IPS-18c (cell line): Measurements from ENCODE around the gene SLC25A29.

Source experiments
- H3K4me3 ChIP-seq: 2 replicates; pipeline ENCODE4 v1.7.0; 2013; ENCODE audit warnings: low read depth, mild to moderate bottlenecking, low read length, moderate library complexity; ENCODE audit not compliant: insufficient read depth
- H3K9me3 ChIP-seq: one replicate; pipeline ENCODE4 v1.6.1; 2013; ENCODE audit warnings: mild to moderate bottlenecking, low read length, moderate library complexity; ENCODE audit not compliant: control insufficient read depth, insufficient read depth

Gene SLC25A29

GRCh38 chr14:100333827-100334226 lies 27.6 kb upstream of the SLC25A29 start:
- H3K9me3 ChIP-seq = peaks cover 2% of the 10 kb centered on the region
- H3K4me3 ChIP-seq = no peak overlapping the region

DNA sequence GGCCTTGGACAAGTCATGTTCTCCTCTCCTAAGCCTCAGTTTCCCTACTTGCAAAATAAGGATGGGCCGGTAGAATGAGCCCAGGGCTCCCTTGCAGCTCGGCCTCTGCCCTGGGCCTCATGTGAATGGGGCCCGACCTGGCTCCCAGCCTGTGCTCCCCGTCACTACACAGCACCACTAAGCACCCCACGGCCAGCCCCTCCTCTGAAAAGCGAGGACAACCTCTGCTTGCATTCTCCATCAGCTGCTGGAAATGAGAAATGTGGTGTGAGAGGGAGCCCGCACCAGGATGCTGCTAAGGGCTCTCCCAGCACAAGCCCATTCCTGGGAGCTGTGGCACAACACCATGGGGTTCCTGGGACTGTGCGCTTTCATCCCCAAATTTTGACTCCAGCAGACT lies 27.1 kb upstream of the SLC25A29 start:
- Histone ChIP-seq H3K4me3 (no peak overlapping the region), H3K9me3 (peaks cover 2% of the 10 kb centered on the region)

DNA sequence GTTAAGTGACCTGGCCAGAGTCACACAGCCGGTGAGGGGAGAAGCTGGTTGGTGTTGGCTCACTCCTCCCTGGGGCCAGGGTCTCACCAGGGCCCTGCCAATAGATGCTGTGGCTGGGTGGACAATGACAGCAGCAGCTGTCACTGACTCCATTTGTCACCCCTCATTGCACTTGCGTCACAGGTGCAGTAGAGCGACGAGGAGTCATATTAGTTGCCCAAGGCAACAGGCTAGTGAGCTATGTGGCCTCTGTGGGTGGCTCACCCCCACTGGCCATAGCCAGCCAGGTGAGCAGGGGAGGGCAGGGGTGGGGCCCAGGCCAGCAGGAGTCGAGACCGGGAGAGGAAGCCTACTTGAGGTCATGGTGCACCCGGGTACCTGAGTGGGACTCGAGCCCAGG lies 26.6 kb upstream of the SLC25A29 start:
- H3K4me3 ChIP-seq = no peak overlapping the region
- peaks cover 2% of the 10 kb centered on the region for H3K9me3 ChIP-seq

DNA sequence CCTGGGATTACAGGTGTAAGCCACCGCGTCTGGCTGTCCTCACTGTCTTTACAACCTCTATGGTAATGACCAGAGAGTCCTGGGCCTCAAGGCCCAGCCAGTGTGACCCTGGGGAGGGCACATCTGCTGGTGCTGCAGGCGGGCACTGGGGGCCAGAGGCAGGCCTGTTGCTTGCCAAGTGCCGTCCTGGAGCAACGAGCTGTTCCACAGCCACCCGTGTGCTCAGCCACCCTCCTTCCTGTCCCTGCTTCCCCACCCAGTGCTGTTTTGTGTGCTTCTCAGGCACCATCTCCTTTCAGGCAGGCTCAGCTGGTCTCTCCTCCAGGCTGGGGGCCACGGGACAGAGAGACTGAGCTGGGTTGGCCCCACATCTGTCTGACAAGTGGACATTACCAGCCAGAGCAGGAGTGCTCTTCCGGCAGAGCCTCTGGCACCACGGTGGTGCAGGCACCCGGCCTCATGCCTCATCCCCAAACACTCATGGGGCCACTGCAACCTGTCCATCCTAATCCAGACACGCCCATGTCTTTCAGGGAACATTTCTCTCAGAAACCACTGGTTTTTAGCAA lies 25.9 kb upstream of the SLC25A29 start:
- H3K4me3 ChIP-seq = no peak overlapping the region
- H3K9me3 ChIP-seq = peaks cover 2% of the 10 kb centered on the region

DNA sequence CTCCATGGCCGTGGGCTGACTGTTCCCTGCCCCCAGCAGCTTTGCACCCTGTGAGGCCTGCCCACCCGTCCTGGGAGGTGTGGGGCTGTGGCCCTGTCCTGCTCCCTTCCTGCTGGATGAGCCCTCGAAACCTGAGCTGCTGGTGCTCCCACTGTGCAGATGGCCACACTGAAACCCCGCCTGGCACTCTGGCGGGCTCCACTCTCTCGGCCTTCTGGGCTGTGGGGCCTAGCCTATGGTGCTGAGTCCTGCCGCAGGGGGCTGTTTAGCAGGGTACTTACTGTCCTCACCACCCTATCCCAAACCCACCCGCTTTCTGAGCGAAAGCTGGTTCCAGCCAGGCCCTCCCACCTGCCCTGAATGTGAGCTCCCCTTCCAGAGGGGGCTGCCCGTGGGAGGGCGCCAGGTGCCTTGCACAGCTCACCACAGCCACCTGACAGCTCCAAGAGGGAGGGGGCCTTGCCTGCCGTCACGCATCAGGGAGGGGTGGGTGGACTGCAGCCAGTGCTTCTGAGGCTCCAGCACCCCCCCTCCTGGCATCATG lies 24.2 kb upstream of the SLC25A29 start:
- peaks cover 2% of the 10 kb centered on the region for H3K9me3 ChIP-seq
- H3K4me3 ChIP-seq = no peak overlapping the region

DNA sequence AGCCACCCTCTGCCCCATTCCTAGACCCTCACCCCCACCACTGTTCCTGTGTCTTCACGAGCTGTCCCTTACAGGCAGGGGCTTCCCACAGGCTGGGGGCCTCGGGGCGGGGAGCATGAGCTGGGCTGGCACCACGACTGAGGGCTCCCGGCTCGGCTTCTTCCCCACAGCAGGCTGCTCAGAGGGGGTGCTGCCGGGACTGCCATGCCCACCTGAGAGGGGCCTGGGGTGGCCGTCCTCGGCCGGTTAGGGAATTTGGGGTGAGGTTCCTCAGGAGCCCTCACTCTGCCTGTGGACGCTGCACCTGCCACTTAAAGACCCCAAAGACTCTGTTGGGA lies 23.7 kb upstream of the SLC25A29 start:
- H3K9me3 ChIP-seq = peaks cover 2% of the 10 kb centered on the region
- no peak overlapping the region for H3K4me3 ChIP-seq

DNA sequence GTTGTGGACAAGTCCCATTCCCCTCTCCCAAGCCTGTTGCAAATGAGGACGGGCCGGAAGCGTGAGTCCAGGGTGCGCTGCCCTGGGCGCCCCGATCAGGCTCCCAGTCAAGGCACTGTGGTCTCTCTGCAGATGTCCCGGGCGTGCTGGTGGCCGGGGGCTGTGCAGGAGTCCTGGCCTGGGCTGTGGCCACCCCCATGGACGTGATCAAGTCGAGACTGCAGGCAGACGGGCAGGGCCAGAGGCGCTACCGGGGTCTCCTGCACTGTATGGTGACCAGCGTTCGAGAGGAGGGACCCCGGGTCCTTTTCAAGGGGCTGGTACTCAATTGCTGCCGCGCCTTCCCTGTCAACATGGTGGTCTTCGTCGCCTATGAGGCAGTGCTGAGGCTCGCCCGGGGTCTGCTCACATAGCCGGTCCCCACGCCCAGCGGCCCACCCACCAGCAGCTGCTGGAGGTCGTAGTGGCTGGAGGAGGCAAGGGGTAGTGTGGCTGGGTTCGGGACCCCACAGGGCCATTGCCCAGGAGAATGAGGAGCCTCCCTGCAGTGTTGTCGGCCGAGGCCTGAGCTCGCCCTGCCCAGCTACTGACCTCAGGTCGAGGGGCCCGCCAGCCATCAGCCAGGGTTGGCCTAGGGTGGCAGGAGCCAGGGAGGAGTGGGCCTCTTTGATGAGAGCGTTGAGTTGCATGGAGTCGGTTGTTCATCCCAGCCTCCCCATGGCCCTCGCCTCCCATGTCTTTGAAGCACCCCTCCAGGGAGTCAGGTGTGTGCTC lies 23.2 kb upstream of the SLC25A29 start:
- H3K4me3 ChIP-seq = no peak overlapping the region
- peaks cover 2% of the 10 kb centered on the region for H3K9me3 ChIP-seq

DNA sequence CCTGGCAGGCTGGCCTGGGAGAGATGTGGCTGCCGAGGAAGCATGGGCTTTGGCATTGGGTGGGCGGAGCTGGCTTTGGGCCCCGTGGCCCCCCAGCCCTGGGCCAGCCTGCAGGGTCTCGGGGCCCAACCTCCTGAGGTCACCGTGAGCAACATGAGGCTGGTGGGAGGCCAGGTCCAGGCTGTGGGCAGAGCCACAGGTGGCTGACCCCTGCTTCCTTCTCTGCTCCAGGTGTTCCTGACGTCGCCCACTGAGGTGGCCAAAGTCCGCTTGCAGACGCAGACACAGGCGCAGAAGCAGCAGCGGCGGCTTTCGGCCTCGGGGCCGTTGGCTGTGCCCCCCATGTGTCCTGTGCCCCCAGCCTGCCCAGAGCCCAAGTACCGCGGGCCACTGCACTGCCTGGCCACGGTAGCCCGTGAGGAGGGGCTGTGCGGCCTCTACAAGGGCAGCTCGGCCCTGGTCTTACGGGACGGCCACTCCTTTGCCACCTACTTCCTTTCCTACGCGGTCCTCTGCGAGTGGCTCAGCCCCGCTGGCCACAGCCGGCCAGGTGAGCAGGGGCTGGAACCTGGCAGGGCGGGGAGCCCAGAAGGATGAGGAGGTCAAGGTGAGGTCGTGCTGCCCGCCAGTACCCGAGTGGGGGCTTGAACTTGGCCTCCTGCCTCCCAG lies 22.4 kb upstream of the SLC25A29 start:
- H3K4me3 ChIP-seq = no peak overlapping the region
- H3K9me3 ChIP-seq = peaks cover 2% of the 10 kb centered on the region

DNA sequence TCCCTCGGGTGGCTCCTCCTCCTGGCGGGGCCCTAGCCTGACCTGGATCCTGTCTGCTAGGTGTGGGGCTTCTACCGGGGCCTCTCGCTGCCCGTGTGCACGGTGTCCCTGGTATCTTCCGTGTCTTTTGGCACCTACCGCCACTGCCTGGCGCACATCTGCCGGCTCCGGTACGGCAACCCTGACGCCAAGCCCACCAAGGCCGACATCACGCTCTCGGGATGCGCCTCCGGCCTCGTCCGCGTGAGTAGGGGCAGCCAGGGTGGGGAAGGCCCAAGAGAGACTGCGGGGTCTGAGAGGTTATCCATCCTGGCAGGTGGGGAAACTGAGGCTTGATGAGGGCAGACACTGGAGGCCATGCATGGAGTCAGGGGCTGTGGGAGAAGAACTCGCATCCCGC lies 20.9 kb upstream of the SLC25A29 start:
- no peak overlapping the region for H3K4me3 ChIP-seq
- peaks cover 2% of the 10 kb centered on the region for H3K9me3 ChIP-seq

GRCh38 chr14:100325958-100326357 lies 19.7 kb upstream of the SLC25A29 start:
- no peak overlapping the region for H3K4me3 ChIP-seq
- H3K9me3 ChIP-seq = peaks cover 2% of the 10 kb centered on the region

DNA sequence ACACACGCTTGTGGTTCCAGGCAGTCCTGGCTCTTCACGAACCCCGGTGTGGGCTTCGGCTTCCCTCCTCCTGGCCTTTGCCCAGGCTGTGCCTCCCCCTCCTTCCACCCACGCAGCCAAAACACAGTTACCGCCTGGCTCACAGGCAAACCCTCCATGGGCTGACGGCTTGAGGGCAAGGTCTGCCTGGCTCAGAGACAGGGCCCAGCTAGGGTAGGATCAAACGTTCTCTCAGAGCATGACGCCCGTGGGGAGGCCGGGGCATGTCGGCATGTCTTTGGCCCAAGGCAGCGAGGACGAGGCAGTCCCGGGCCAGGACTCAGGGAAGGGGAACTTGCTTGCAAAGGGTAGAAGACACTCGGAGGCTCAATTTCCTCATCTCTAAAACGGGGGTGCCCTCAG lies 19.0 kb upstream of the SLC25A29 start:
- Histone ChIP-seq H3K9me3 (no peaks in the 10 kb centered on the region), H3K4me3 (no peak overlapping the region)

- H3K4me3 ChIP-seq = no peak overlapping the region
- no peaks in the 10 kb centered on the region for H3K9me3 ChIP-seq
Observed at GRCh38 chr14:100323942-100324307, 17.7 kb upstream of the SLC25A29 start.

DNA sequence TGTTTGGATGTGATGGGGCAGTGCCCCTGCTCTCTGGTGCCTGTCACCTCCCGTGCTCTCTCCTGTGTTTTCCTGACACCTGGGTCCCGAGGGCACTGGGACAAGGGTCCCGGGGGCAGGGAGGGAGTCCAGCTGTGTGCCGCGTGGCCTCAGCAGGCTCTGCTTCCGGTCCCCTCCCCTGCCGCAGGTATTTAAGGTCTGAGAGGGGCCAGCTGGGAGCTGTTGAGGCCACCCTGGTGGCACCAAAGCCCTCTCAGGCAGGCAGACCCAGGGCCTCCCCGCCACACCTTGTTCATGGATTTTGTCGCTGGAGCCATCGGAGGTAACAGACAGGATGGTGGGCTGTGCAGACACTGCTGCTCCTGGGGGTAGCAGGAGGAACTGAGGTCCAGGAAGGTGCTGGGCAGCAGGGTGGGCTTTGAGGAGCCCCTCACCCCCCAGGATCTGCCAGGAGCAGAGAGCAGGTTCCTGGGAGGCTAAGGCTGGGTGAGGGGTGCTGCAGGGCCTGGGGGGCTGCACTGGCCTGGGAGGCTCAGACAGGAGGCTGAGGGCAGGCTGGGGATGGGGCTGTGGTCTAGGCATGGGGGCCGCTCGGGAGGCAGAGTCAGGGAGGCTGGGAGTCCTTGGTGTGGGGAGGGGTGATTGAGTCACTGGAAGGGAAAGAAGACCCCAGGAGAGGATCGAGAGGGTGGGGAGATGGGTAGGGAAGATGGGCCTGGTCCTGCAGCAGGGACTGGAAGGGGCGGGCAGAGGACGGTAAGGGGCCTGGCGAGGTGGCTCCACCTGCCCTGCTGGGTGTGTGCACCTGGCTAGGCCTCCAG lies 17.1 kb upstream of the SLC25A29 start, which contains the start of gene SLC25A47:
Gene SLC25A47, plus strand, starts transcription at position 219 of the 821 bp plus-strand sequence. Its CDS starts 76 bp downstream, at position 295.
- H3K4me3 ChIP-seq = no peak within 1 kb of the TSS

GRCh38 chr14:100322138-100322957 lies 16.1 kb upstream of the SLC25A29 start:
- Histone ChIP-seq H3K4me3 (no peak overlapping the region), H3K9me3 (no peaks in the 10 kb centered on the region)

More for the DNA sequence above, 17.1 kb upstream of the SLC25A29 start, which contains the start of gene SLC25A47:
- no peaks in the 10 kb centered on the region for H3K9me3 ChIP-seq

- Histone ChIP-seq H3K9me3 (no peaks in the 10 kb centered on the region), H3K4me3 (no peak overlapping the region)
Observed at GRCh38 chr14:100321473-100322137, 15.4 kb upstream of the SLC25A29 start.
